ENCODE measurements around the gene IQCN.

The IQCN gene

GRCh38 chr19:18284712-18285360 is 10.6 kb upstream of the IQCN start:
- DNase-seq = no peak

DNA sequence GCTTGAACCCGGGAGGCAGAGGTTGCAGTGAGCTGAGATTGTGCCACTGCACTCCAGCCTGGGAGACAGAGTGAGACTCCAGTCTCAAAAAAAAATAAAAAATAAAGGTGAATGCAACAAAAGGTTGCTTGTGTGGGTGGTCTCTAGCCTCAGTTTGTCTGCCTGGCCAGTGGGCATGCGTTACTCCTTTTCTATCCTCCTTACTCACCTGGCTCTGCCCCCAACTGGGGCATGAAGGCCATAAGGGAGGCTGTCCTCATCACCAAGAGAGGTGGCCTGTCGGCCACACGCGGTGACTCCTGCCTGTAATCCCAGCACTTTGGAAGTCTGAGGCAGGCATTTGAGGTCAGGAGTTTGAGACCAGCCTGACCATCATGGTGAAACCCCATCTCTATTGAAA is 9.1 kb upstream of the IQCN start:
- DNase-seq = no peak

DNA sequence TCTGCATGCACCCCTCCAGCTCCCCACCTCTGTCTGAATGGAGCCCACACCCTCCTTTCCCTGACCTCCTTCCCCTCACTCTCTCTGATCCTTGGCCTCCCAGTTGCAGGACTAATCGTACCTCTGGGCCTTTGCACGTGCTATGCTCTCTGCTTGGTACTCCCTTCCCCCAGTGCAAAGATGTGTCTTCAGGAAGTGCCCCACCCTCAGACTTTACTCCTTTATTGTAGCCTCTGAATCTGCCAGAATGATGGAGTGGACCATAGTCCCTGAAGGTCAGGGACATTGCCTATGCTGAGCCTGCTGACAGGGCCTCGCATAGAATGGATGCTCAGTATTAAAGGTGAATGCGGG is 8.5 kb upstream of the IQCN start:
- no peak for DNase-seq

DNA sequence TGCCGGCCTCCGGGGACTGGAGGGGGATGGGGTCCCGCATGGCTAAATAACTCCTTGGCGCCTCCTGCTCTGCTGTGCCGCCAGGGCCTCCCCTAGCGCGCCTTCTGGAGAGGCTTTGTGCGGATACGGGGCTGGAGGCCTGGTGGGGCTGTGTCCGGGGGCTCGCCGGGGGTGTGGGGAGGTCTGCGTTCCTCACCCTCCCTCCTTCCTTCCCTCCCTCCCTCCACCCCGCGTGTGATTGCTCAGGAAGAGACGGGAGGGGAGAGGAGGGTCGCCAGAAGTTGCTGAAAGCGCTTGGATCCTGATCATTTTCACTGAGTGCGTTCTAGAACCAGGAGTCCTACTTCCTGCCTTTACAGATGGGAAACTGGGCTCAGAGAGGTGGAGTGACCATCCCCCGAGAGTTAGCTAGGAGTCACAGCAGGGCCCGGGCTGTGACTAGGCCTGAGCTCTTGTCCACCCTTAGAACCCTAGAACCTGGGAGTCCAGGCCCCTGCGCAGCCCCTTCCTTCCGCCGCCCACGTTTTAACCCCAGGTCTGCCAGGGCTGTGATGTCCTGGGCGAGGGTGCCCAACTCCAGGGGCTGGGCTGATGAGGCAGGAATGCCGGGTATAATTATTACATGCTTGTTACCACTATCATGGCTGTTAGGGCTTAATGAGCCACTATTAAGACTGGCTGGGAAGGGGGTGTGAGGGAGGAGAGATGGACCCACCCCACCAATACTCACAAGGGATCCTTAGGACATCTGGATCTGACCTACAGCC is 8.0 kb upstream of the IQCN start:
- no peak for DNase-seq

GRCh38 chr19:18281082-18282020 is 7.1 kb upstream of the IQCN start, which contains the start of gene JUND:
JUND (minus strand) TSS chr19:18281622; CDS start chr19:18281484, 138 bp downstream.
- DNase-seq = peak; percentile 96

DNA sequence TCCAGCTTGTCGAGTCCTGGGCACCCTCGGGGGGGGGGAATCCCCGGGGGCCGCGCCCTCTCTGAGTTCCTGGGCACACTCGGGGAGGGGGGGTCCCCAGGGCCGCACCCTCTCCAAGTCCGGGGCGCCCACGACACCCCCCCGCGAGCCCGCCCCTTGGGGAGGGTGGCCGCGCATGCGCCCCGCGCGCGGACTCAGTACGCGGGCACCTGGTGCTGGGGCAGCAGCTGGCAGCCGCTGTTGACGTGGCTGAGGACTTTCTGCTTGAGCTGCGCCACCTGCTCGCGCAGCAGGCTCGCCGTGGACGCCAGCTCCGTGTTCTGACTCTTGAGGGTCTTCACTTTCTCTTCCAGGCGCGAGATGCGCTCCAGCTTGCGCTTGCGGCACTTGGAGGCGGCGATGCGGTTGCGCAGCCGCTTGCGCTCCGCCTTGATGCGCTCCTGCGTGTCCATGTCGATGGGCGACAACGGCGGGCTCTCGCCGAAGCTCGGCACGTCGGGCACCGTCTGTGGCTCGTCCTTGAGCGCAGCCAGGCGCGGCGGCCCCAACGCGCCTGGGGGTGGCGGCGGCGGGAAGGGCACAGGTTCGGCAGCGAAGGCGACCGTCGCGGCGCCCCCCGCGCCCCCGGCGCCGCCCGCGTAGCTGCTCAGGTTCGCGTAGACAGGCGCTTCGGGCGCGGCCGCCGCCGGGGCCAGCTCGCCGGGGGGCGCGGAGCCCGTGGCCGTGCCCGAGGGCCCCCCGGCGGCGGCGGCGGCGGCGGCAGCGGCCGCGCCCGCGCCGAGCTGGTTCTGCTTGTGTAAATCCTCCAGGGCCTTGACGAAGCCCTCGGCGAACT is 6.2 kb upstream of the IQCN start:
- DNase-seq = peak; percentile 80

DNA sequence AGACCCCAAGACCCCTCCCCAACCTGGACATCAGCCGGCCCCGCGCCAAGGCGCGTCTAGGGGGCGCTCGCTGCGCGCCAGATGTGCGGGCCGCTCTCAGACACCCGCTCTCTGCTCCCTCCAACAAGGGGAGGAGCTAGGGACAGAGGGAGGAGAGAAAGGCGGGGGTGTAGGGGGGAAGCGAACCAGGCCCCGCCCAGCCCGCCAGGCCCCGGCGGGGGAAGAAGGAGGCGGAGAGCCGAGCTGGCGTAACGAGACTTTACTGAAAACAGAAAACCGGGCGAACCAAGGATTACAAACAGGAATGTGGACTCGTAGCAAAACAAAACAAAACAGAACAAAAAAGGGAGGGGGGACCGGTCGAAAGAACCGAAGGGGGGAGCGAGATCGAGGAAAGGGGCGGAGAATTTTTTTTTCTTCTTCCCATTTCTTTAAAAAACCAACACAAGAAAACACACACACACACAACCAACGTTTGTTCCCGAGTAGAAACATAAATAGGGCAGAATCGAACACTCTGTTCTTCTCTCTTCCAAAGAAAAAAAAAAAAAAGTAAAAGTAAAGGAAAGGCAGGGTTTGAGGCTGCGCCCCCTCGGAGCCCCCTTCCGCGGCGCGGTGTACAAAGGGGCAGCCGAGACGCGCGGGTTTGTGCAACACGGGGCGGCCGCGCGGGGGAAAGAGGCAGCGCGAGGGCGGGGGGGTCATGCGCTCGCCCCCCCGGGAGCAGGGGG is 5.4 kb upstream of the IQCN start:
- DNase-seq = peak; percentile 93

- DNase-seq = no peak
Measured at GRCh38 chr19:18279266-18279515, 4.9 kb upstream of the IQCN start.

GRCh38 chr19:18278521-18279265 is 4.4 kb upstream of the IQCN start:
- DNase-seq = no peak

DNA sequence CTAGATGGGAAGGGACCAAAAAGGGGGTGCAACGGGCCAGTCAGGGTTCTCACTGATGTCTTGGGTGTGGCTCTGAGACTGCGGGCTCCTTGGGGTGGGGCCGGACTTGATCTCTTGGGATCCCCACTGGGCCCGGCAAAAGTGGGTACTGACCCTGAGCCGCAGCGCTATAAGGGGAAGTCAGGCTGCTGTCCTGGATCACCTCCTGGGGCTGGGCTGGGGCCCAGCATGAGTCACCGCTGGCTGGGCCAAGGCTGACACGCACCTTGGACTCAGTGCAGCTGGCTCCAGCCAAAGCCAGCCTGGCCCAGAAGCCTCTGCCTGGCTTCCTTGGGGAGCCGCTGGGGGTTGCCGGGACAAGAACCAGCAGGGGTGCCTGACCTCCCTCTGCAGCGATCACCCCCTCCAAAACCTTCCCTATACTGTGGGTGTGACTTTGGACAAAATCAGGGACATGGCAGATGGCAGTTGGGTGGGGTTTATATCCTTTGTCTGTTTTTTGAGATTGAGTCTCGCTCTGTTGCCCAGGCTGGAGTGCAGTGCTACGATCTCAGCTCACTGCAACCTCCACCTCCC is 617 bp upstream of the IQCN start:
- no peak for DNase-seq

DNA sequence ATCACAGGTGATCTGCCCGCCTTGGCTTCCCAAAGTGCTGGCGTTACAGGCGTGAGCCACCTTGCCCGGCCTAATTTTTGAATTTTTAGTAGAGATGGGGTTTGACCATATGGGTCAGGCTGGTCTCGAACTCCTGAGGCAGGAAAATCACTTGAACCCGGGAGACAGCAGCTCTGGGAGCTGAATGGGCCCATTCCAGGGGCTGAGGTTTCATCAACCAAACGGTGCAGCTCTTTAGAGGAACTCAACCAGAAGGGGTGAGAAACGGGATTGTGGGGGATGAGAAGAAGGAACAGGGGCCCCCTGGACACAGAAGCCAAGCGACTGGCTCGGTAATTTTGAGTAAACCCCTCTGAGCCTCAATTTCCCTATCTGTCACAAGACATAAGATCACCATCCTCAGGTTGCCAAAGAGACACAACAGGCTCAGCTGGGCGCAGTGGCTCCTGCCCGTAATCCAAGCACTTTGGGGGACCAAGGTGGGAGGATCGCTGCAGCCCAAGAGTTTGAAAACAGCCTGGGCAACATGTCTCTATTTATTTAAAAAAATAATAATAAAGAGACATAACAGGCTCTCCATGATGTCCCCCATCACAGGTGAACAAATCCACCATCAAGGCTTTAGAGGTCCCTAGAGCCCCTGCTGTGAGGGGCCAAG is 562 bp downstream of the IQCN start:
- DNase-seq = no peak

DNA sequence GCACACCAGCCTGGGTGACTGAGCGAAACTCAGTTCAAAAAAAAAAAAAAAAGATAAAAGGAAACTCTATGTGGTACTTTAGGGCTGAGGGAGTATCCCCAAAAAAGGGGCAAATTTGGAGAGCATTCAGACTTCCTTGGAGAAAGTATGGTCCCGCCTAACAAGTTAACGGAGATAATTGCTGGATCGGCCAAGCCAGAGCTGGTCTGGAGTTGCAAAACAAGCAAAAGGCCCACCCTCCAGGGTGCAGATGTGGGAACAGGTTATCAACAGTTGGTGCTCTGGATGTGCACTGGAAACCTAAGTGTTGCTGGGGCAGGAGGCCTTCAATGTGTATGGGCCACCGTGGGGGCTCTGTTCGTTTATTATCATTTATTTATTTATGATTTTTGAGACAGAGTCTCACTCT is 2.8 kb downstream of the IQCN start:
- no peak for DNase-seq

DNA sequence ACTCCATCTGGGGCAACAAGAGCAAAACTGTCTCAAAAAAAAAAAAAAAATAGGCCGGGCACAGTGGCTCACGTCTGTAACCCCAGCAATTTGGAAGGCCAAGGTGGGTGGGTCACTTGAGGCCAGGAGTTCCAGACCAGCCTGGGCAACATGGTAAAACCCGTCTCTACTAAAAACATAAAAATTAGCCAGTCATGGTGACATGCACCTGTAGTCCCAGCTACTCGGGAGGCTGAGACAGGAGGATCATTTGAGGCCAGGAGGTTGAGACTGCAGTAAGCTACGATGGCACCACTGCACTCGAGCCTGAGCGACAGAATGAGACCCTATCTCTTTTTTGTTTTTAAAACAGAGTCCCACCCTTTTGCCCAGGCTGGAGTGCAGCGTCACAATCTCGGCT is 3.9 kb downstream of the IQCN start:
- no peak for DNase-seq

DNA sequence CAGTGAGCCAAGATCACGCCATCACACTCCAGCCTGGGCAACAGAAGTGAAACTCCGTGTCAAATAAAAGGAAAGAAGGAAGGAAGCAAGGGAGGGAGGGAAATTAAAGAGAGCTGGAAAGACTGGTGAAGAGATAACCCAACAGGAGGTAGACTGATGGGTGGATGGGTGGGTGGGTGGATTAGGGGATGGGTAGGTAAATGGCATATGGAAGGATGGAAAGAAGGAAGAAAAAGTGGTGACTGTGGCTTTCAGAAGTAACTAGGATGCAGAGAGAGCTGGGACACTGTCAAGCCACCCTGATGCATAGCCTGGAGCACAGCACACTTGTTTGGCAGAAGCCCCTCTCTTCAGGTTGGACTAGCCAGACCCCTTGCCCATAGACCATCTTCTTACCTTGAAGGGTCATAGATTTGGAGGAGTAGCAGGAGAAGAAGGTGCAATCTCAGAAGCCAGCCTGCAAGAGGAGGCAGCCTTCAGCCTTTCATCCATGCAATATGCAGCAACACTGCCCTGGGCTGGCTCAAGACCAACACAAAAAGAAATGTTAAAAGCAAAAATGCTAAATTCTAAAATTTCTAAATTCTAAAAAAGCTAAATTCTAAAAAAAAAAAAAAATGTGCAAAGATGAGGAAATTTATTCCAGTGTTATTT is 5.1 kb downstream of the IQCN start:
- DNase-seq = no peak

DNA sequence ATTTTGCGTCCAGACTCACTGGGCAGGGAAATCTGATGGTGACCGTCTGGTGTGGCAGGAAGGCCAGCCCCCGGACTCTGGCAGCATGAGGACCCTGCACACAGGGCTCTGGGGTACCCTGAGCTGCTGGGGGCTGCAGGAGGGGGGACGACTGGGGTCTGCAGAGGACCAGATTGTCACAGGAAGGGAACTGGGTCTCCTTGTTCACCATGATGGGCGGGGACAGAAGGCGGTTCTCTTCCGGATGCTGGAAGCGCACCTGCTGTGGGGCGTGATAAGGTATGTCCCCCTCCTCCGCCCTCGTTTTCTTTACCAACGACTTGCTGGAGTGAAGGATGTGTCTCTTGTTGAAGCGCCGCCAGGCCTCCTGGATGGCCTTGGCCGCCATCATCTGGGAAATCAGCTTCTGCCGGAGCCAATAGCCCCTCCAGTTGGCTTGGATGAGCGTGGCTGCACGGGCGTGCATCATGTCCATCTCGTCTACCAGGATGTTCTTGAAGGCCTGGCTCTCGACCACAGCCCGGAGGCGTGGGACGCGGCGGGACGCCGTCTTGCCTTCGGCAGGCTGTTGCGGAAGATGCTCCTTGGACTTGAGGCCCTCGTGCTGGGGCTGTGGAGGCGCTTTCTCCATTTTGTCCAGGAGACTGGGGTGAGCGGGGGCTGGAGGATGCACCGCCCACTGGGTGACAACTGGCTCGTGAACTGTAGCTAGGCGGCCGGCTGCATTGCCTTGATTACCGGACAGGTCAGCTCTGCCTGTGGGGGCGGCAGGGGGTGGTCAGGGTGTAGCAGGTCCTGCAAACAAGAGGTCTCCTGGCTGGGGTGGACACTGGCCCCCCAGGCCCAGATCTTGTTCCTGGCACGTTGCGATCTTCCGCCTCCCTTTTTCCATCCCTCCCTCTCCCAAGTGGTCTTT is 7.2 kb downstream of the IQCN start:
- DNase-seq = no peak

- DNase-seq = no peak
Measured at GRCh38 chr19:18265582-18265981, 8.7 kb downstream of the IQCN start.

- no peak for DNase-seq
Measured at GRCh38 chr19:18264971-18265540, 9.2 kb downstream of the IQCN start.

DNA sequence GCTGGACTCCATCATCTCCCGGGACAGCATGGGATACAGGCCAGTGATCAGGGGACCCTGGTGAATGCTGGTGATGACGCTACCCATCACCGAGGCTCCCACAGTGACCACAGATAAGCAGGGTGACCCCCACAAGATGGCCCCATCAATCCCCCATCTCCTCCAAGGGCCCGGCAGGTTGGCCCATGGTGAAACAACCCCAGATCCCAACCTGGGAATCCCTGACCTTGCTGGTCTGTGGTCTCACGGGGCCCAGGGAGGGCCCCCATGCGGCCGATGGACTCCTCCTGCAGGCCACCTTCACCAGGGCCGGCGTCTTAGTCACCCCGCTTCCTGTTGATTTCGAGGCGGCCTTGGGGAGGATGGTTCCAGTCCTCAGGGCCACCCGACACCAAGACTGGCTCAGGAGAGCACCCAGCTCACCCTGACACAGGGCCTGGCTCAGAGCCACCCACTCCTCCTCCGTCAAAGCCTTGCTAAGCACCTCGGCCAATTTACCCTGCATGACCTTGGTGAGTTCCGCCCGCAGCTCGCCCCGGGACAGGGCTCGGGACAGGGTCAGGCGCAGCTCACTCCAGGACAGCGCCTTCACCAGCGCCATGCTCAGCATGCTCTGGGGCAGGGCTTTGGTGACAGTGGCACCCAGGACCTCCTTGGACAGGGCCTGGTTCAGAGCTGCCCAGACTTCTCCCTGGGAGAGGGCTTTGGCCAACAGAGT is 10.0 kb downstream of the IQCN start:
- DNase-seq = no peak

Data from activated effector memory CD4-positive, alpha-beta T cell treated with Interleukin-2 at 50 U/mL for 16 hours (primary cell).